Choroid plexus epithelial cell (primary cell): ENCODE results near the gene LRRC15.
A peak's percentile ranks its signal among the peaks of the same experiment; 100 is the strongest.

ENCODE experiments used
- DNase-seq: peaks from one replicate; pipeline ENCODE4 v3.0.0-alpha.2; 2010; ENCODE audit warnings: low read depth
- H3K4me3 ChIP-seq: 2 replicates; pipeline ENCODE4 v1.5.1; 2011; ENCODE audit warnings: low read depth, mild to moderate bottlenecking, control low read depth, low read length, moderate library complexity
- CTCF ChIP-seq: conservative IDR thresholded peaks from 2 replicates; pipeline ENCODE4 v1.5.1; 2011; ENCODE audit warnings: low read depth, mild to moderate bottlenecking, control low read depth, inconsistent platforms, low read length, moderate library complexity

The LRRC15 gene

GRCh38 chr3:194315088-194315964 is 54.2 kb downstream of the LRRC15 start:
- DNase-seq = peak; percentile 89
- peak overlapping the region; percentile 54 for H3K4me3 ChIP-seq
- peak; percentile 80 for TF ChIP-seq CTCF

- no peak overlapping the region for H3K4me3 ChIP-seq
- DNase-seq = no peak
- TF ChIP-seq CTCF = no peak
Measured at GRCh38 chr3:194314388-194315068, 55.0 kb downstream of the LRRC15 start.

- H3K4me3 ChIP-seq = no peak overlapping the region
- no peak for DNase-seq
- peak; percentile 25 for TF ChIP-seq CTCF
Measured at GRCh38 chr3:194313560-194314387, 55.8 kb downstream of the LRRC15 start.

- H3K4me3 ChIP-seq = no peak overlapping the region
- peak; percentile 29 for TF ChIP-seq CTCF
- DNase-seq = peak; percentile 89
Measured at GRCh38 chr3:194312743-194313281, 56.7 kb downstream of the LRRC15 start.

GRCh38 chr3:194312186-194312742 is 57.3 kb downstream of the LRRC15 start:
- no peak for DNase-seq
- H3K4me3 ChIP-seq = no peak overlapping the region
- TF ChIP-seq CTCF = no peak

GRCh38 chr3:194311000-194311399 is 58.5 kb downstream of the LRRC15 start:
- no peak for TF ChIP-seq CTCF
- H3K4me3 ChIP-seq = no peak overlapping the region
- DNase-seq = no peak
